Measurements from ENCODE around the gene IL32.

DNA sequence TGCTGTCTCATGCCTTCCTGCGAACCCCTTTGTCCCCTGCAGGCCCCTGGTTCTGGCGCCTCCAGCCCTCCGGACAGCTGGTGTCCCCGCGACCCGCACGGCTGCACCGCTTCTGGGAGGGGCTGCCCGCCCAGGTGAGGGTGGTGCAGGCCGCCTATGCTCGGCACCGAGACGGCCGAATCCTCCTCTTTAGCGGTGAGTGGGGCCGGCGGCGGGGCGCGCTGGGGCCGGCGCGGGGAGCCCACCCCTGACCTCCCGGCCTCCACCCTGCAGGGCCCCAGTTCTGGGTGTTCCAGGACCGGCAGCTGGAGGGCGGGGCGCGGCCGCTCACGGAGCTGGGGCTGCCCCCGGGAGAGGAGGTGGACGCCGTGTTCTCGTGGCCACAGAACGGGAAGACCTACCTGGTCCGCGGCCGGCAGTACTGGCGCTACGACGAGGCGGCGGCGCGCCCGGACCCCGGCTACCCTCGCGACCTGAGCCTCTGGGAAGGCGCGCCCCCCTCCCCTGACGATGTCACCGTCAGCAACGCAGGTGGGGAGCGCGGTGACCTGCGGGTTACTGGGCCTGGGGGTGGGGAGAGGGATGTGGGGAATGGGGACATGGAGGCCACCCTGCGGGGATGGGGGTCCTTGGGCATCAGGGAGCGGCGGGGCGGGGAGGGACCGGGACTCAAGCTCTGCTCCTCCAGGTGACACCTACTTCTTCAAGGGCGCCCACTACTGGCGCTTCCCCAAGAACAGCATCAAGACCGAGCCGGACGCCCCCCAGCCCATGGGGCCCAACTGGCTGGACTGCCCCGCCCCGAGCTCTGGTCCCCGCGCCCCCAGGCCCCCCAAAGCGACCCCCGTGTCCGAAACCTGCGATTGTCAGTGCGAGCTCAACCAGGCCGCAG, 7.1 kb upstream of the IL32 start:
- TF ChIP-seq POLR2A (IDR thresholded peaks at IDR 0.05) (no peak), EP300 (IDR thresholded peaks at IDR 0.05) (no peak)
- TF ChIP-seq, protein P1, sequence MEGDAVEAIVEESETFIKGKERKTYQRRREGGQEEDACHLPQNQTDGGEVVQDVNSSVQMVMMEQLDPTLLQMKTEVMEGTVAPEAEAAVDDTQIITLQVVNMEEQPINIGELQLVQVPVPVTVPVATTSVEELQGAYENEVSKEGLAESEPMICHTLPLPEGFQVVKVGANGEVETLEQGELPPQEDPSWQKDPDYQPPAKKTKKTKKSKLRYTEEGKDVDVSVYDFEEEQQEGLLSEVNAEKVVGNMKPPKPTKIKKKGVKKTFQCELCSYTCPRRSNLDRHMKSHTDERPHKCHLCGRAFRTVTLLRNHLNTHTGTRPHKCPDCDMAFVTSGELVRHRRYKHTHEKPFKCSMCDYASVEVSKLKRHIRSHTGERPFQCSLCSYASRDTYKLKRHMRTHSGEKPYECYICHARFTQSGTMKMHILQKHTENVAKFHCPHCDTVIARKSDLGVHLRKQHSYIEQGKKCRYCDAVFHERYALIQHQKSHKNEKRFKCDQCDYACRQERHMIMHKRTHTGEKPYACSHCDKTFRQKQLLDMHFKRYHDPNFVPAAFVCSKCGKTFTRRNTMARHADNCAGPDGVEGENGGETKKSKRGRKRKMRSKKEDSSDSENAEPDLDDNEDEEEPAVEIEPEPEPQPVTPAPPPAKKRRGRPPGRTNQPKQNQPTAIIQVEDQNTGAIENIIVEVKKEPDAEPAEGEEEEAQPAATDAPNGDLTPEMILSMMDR (IDR thresholded peaks at IDR 0.05): no peak
